ENCODE measurements around the gene DUSP11. TPM values are rescaled to one million over a fixed set of nuclear protein-coding genes. Genes with fewer than 3 reads are reported as not detected.
A peak's percentile ranks its signal among the peaks of the same experiment; 100 is the strongest.
"Not testable (repeated sequence)": the region's sequence is repeated elsewhere in the genome, so short reads cannot be mapped to it uniquely, and the experiment has no call there.

The DUSP11 gene
- total RNA-seq, 1 donor from 2014 or later = 36.3 TPM

DNA sequence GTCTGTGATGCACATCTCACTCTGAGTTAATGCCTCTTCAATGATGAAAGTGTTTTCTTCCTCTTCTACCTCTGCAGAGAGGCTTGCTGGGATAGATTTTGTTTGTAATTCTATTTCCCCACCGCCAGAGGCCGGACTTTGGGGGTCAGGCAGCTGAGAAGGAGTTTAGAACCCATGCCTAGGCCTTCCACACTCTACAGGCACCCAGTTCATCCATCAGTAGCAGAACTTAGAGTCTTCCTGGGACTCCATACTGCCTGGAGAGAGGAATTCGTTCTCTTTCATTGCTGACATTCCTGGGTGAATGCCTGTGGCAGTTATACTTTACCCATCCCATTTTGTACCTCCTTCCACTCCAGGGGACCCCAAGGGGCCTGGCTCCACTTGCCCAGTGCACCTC lies 51.9 kb downstream of the DUSP11 start:
- H3K4me3 ChIP-seq = no peak overlapping the region
- H3K4me1 ChIP-seq = no peaks in the 10 kb centered on the region
- H3K27ac ChIP-seq = no peak overlapping the region
- intact Hi-C loops (cut with DNase I) = no loop called here
- H3K27me3 ChIP-seq = no peaks in the 10 kb centered on the region
- H3K36me3 ChIP-seq = peaks cover 0 to 28% of the 10 kb centered on the region in 2 donors
- H3K9me3 ChIP-seq = no peaks in the 10 kb centered on the region
- no peak for DNase-seq (ENCODE audit: extremely low spot score in 2 of 2)
- no peak for TF ChIP-seq POLR2A (IDR thresholded peaks at IDR 0.05)
- TF ChIP-seq, protein P1, sequence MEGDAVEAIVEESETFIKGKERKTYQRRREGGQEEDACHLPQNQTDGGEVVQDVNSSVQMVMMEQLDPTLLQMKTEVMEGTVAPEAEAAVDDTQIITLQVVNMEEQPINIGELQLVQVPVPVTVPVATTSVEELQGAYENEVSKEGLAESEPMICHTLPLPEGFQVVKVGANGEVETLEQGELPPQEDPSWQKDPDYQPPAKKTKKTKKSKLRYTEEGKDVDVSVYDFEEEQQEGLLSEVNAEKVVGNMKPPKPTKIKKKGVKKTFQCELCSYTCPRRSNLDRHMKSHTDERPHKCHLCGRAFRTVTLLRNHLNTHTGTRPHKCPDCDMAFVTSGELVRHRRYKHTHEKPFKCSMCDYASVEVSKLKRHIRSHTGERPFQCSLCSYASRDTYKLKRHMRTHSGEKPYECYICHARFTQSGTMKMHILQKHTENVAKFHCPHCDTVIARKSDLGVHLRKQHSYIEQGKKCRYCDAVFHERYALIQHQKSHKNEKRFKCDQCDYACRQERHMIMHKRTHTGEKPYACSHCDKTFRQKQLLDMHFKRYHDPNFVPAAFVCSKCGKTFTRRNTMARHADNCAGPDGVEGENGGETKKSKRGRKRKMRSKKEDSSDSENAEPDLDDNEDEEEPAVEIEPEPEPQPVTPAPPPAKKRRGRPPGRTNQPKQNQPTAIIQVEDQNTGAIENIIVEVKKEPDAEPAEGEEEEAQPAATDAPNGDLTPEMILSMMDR (IDR thresholded peaks at IDR 0.05) = no peak
- no peak for TF ChIP-seq POLR2AphosphoS5 (IDR thresholded peaks at IDR 0.05; ENCODE audit: insufficient read depth in 1 of 2, low read depth in 1 of 2)

DNA sequence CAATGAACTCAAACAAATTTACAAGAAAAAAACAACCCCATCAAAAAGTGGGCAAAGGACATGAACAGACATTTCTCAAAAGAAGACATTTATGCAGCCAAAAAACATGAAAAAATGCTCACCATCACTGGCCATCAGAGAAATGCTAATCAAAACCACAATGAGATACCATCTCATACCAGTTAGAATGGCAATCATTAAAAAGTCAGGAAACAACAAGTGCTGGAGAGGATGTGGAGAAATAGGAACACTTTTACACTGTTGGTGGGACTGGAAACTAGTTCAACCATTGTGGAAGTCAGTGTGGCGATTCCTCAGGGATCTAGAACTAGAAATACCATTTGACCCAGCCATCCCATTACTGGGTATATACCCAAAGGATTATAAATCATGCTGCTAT lies 53.2 kb downstream of the DUSP11 start:
- DNase-seq (ENCODE audit: extremely low spot score in 2 of 2); H3K4me1 ChIP-seq; H3K27me3 ChIP-seq; intact Hi-C loops (cut with DNase I); H3K27ac ChIP-seq; H3K9me3 ChIP-seq; H3K4me3 ChIP-seq: not testable (repeated sequence)
- H3K36me3 ChIP-seq = peaks cover 0 to 15% of the 10 kb centered on the region in 2 donors

DNA sequence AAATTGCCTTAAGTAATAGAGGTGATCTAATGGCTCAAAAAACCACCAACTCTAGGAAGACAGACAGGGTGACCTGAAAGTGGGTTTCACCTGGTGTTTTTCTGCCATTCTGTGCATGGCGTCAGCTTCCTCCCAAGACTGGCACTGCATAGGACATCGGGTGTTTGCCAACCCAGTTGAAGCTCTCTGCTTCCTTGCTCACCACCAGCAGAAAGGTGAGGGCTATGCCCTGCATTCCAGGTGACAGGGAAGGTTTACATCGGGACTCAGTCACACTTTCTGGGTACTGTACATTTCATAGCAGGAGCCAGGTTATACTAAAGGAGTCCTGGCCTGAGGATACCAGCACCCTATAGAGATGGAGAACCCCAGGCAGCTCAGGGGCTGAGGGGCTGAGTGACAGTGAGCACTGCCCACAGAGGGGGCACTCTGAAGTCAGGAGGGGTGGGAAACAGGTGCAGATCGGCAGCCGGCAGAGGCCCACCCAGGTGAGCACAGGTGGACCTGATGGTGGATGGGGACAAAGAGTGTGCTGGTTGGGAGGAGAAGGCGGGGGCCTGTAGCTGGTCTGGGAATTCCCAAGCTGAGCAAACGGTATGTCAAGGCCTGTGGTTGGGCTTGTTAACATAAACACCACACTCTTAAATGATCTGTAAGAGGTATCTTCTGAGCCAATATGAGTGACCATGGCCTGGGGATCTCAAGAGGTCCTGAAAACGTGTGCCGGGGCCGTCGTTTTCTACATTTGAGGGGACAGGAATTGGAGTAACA lies 60.9 kb downstream of the DUSP11 start:
- peak; percentile 61 to 77 for DNase-seq (ENCODE audit: extremely low spot score in 2 of 2)
- H3K27me3 ChIP-seq = no peaks in the 10 kb centered on the region
- no peak overlapping the region for H3K27ac ChIP-seq
- H3K9me3 ChIP-seq = no peaks in the 10 kb centered on the region
- no peaks in the 10 kb centered on the region for H3K36me3 ChIP-seq
- intact Hi-C loops (cut with DNase I) = no loop called here
- TF ChIP-seq POLR2A (IDR thresholded peaks at IDR 0.05) = no peak
- TF ChIP-seq POLR2AphosphoS5 (IDR thresholded peaks at IDR 0.05; ENCODE audit: insufficient read depth in 1 of 2, low read depth in 1 of 2) = no peak
- TF ChIP-seq, protein P1 (IDR thresholded peaks at IDR 0.05) = no peak
- no peaks in the 10 kb centered on the region for H3K4me1 ChIP-seq
- no peak overlapping the region for H3K4me3 ChIP-seq

DNA sequence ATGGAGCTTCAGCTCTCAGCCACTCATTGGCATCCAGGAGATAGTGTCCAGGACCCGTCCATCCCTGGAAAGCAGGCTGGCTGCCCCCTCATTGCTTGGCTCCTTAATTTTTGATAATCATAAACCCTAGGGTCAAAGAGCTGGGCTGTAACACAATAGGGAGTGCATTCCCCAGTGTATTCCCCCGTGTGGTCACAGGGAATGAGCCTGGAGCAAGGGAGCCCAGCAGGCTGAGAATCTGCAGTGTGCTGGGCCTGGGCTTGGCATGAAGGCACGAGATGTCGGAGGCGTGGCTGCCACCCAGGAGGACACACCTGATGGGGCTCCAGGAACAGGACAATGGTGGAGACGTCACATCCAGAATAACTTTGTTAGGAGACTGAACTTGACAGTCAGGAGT lies 61.5 kb downstream of the DUSP11 start:
- intact Hi-C loops (cut with DNase I) = no loop called here
- no peak for DNase-seq (ENCODE audit: extremely low spot score in 2 of 2)
- Histone ChIP-seq H3K27ac (no peak overlapping the region), H3K4me1 (no peaks in the 10 kb centered on the region), H3K9me3 (no peaks in the 10 kb centered on the region), H3K27me3 (no peaks in the 10 kb centered on the region), H3K36me3 (no peaks in the 10 kb centered on the region), H3K4me3 (no peak overlapping the region)
- TF ChIP-seq, protein P1 (IDR thresholded peaks at IDR 0.05) = no peak
- TF ChIP-seq POLR2A (IDR thresholded peaks at IDR 0.05) (no peak), POLR2AphosphoS5 (IDR thresholded peaks at IDR 0.05; ENCODE audit: insufficient read depth in 1 of 2, low read depth in 1 of 2) (no peak)

DNA sequence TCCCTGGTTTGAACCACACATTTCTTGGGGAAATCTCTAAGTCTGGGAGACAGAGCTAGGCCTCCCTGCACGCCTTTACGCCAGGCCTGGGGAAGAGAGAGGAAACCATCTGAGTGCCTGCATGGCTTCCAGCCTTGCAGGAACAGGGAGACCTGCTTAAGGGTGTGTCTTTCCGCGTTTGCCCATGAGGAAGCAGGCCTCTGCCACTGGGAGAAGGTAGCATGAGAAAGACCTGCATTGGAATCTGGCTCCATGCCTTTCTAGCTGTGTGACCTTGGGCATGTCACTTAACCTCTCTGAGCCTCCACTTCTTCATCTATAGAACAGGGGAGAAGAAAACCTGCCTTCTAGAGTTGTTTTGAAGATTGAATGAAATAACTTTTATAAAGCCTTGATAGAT lies 62.2 kb downstream of the DUSP11 start:
- H3K9me3 ChIP-seq; H3K4me3 ChIP-seq; intact Hi-C loops (cut with DNase I); H3K27ac ChIP-seq; H3K36me3 ChIP-seq; H3K27me3 ChIP-seq; H3K4me1 ChIP-seq: not testable (repeated sequence)
- DNase-seq (ENCODE audit: extremely low spot score in 2 of 2) = peak; percentile 1 to 49

DNA sequence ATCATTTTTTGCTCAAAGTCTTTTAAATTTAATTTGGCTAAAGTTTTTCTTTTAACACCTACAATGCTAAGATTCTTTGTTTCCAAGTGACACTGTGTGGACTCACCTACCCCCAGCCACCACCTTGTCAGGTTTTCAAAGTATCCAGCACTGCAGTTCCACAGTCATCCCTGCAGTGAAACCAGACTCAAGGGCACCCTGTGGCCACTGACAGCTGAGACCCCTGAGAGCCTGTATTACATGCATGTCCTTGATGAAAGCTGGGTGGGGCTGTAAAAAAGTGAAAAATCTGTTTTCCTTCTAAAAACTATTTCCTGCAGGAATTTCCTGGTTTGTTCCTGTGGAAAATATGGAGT lies 62.7 kb downstream of the DUSP11 start:
- TF ChIP-seq, protein P1 (IDR thresholded peaks at IDR 0.05) = no peak
- no peak for TF ChIP-seq POLR2AphosphoS5 (IDR thresholded peaks at IDR 0.05; ENCODE audit: insufficient read depth in 1 of 2, low read depth in 1 of 2)
- no peak for TF ChIP-seq POLR2A (IDR thresholded peaks at IDR 0.05)
- Histone ChIP-seq H3K27ac (no peak overlapping the region), H3K27me3 (no peaks in the 10 kb centered on the region), H3K9me3 (no peaks in the 10 kb centered on the region), H3K4me3 (no peak overlapping the region), H3K36me3 (no peaks in the 10 kb centered on the region), H3K4me1 (no peaks in the 10 kb centered on the region)
- DNase-seq (ENCODE audit: extremely low spot score in 2 of 2) = peak; percentile 8 to 37
- intact Hi-C loops (cut with DNase I) = no loop called here
